GM15510 (cell line): ENCODE data around the gene SOWAHA.
A peak's percentile ranks its signal among the peaks of the same experiment; 100 is the strongest.

Source experiments
- POLR2A ChIP-seq: IDR thresholded peaks from 3 replicates; pipeline ENCODE4 v1.6.1; 2011; ENCODE audit warnings: borderline replicate concordance; ENCODE audit not compliant: insufficient read length; ENCODE audit errors: extremely low read depth

SOWAHA gene

GRCh38 chr5:132774406-132774805, 38.7 kb upstream of the SOWAHA start:
- no peak for TF ChIP-seq POLR2A

GRCh38 chr5:132774896-132775295, 38.2 kb upstream of the SOWAHA start:
- TF ChIP-seq POLR2A = no peak

GRCh38 chr5:132775476-132775961, 37.6 kb upstream of the SOWAHA start:
- no peak for TF ChIP-seq POLR2A

GRCh38 chr5:132776131-132776937, 36.8 kb upstream of the SOWAHA start:
- TF ChIP-seq POLR2A = no peak

- TF ChIP-seq POLR2A = no peak
Measured at GRCh38 chr5:132776938-132777208, 36.2 kb upstream of the SOWAHA start.

- TF ChIP-seq POLR2A = peak; percentile 26
Measured at GRCh38 chr5:132777209-132778069, 35.7 kb upstream of the SOWAHA start, which contains the start of gene SEPTIN8. TSS of gene SEPTIN8 (minus strand) at chr5:132777239. CDS start at chr5:132777137, 102 bp downstream.

GRCh38 chr5:132778129-132778528, 35.0 kb upstream of the SOWAHA start:
- no peak for TF ChIP-seq POLR2A

- no peak for TF ChIP-seq POLR2A
Measured at GRCh38 chr5:132778856-132779255, 34.2 kb upstream of the SOWAHA start.

- no peak for TF ChIP-seq POLR2A
Measured at GRCh38 chr5:132779961-132780360, 33.1 kb upstream of the SOWAHA start.

GRCh38 chr5:132780577-132780976, 32.5 kb upstream of the SOWAHA start:
- TF ChIP-seq POLR2A = no peak

GRCh38 chr5:132781029-132781428, 32.1 kb upstream of the SOWAHA start:
- no peak for TF ChIP-seq POLR2A

GRCh38 chr5:132782101-132782500, 31.0 kb upstream of the SOWAHA start:
- TF ChIP-seq POLR2A = no peak

GRCh38 chr5:132785365-132785764, 27.7 kb upstream of the SOWAHA start:
- no peak for TF ChIP-seq POLR2A

GRCh38 chr5:132785864-132786263, 27.2 kb upstream of the SOWAHA start:
- no peak for TF ChIP-seq POLR2A

- no peak for TF ChIP-seq POLR2A
Measured at GRCh38 chr5:132787076-132787475, 26.0 kb upstream of the SOWAHA start.

- no peak for TF ChIP-seq POLR2A
Measured at GRCh38 chr5:132788508-132788907, 24.6 kb upstream of the SOWAHA start.

- no peak for TF ChIP-seq POLR2A
Measured at GRCh38 chr5:132788990-132789886, 23.9 kb upstream of the SOWAHA start.
